Epidermal melanocyte (primary cell): ENCODE data around the gene SLC39A11.
A peak's percentile ranks its signal among the peaks of the same experiment; 100 is the strongest.

Experiments
- DNase-seq: peaks from one replicate; pipeline ENCODE4 v3.0.0; 2011; ENCODE audit warnings: low spot score; ENCODE audit not compliant: insufficient read length

The SLC39A11 gene

GRCh38 chr17:72696721-72697120, 395.8 kb downstream of the SLC39A11 start:
- no peak for DNase-seq

GRCh38 chr17:72696156-72696555, 396.3 kb downstream of the SLC39A11 start:
- no peak for DNase-seq

- DNase-seq: no peak
Measured at GRCh38 chr17:72693956-72694355, 398.5 kb downstream of the SLC39A11 start.

- no peak for DNase-seq
Measured at GRCh38 chr17:72693151-72693878, 399.2 kb downstream of the SLC39A11 start.

GRCh38 chr17:72692676-72693075, 399.8 kb downstream of the SLC39A11 start:
- DNase-seq: no peak

- no peak for DNase-seq
Measured at GRCh38 chr17:72691586-72691985, 400.9 kb downstream of the SLC39A11 start.

GRCh38 chr17:72691017-72691416, 401.5 kb downstream of the SLC39A11 start:
- no peak for DNase-seq

- DNase-seq: no peak
Measured at GRCh38 chr17:72687886-72688285, 404.6 kb downstream of the SLC39A11 start.

- DNase-seq: no peak
Measured at GRCh38 chr17:72684405-72685020, 408.0 kb downstream of the SLC39A11 start.

- DNase-seq: peak; percentile 43
Measured at GRCh38 chr17:72683506-72684404, 408.7 kb downstream of the SLC39A11 start.

- DNase-seq: no peak
Measured at GRCh38 chr17:72682605-72683004, 409.9 kb downstream of the SLC39A11 start.

- DNase-seq: no peak
Measured at GRCh38 chr17:72681844-72682243, 410.6 kb downstream of the SLC39A11 start.

- DNase-seq: no peak
Measured at GRCh38 chr17:72677714-72678390, 414.6 kb downstream of the SLC39A11 start.

GRCh38 chr17:72677108-72677507, 415.4 kb downstream of the SLC39A11 start:
- no peak for DNase-seq

- no peak for DNase-seq
Measured at GRCh38 chr17:72672729-72673128, 419.8 kb downstream of the SLC39A11 start.

- no peak for DNase-seq
Measured at GRCh38 chr17:72671016-72671415, 421.5 kb downstream of the SLC39A11 start.

GRCh38 chr17:72667096-72668063, 425.1 kb downstream of the SLC39A11 start:
- DNase-seq: no peak

GRCh38 chr17:72665852-72666851, 426.3 kb downstream of the SLC39A11 start:
- no peak for DNase-seq

- DNase-seq: no peak
Measured at GRCh38 chr17:72662827-72663190, 429.7 kb downstream of the SLC39A11 start.
